GM19438 (cell line): ENCODE measurements around the gene ACD.

ENCODE experiments used
- ATAC-seq: cut with Tn5 transposase; IDR thresholded peaks from one replicate; pipeline ENCODE4 v1.9.1; 2021; ENCODE audit warnings: low read depth; ENCODE audit not compliant: unreplicated experiment

ACD gene

DNA sequence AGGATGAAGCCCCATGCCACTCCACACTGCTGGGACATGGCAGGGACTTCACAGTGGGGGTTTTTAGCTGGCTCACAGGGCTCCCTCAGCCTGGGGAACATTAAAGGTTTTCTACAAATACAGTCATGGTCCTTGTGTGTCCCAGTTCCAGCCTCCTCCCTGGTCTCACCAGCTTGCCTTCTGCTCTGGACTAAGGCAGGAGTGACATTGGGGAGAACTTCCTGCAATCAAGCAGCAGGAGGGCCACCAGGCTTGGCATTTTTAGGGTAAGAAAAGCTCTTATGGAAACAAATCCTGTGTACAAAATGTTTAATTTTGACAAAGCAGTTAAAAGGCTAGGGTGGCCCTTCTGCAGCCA is 2.6 kb upstream of the ACD start:
- ATAC-seq = no peak

- ATAC-seq = no peak
Measured at GRCh38 chr16:67661886-67662652, 2.0 kb upstream of the ACD start.

DNA sequence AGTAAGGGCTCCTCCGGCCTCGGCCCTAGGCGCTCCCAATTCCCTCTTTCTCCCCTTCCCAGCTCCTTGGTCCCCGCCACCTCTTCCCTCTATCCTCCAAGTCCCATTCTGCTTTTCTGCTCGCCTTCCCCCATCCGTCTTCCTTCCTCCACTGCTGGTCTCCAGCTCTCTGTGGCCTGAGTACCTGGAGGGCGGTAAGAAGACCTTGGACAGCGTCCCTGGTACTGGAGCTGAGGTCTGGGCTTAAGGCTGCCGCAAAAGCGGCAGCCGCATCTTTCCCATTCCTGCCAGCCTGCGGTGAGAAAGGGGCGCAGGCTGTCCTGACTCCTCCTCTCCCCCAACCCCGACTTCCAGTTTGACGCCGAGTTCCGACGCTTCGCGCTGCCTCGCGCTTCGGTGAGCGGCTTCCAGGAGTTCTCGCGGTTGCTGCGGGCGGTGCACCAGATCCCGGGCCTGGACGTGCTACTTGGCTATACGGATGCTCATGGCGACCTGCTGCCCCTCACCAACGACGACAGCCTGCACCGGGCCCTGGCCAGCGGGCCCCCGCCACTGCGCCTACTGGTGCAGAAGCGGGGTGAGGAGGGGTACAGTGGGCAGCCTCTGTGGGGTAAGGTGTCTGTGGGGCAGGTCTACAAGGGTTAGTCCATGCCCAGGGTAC is 1.2 kb upstream of the ACD start:
- ATAC-seq = no peak

GRCh38 chr16:67660564-67661028 is 536 bp upstream of the ACD start, which contains the start of gene PARD6A:
Gene PARD6A (plus strand): TSS chr16:67660960. CDS start chr16:67661039, 79 bp downstream.
- peak; percentile 79 for ATAC-seq

DNA sequence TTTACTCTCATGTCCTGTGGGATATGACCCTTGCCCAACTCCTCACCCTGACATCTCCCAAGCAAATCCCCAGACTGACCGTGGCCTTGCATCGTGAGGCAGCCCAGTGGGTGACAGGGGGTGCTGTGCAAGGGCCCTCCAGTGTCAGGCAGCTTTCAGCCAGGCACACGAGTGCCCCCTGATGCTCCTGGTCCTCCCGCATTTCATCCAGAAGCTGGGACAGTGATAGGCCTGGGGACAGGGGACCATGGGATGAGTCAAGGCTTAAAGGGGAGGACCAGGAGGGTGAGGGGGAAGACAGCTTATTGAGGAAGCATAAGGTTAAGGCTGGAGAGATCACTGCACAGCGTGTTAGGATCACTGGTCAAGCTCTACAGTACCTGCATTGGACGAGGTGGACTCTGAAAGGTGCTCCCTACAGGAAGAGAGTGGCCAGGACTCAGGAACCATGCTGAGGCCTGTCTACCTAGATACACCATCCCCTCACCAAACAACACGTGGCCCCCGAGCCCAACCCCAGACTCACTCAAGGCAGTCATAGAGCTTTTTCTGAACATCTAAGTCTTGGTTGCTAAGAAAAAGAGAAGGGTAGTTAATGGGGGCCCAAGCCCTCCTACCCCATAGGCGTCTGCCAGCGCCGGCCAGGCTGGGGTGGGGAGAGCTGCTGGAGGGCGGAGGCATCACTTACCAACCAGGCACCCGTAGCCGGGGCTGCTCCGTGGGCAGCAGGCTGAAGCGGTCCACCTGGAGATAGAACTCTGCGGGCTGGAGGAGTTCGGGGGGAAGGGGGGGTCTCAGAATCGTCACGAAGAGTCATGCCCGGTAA is 998 bp downstream of the ACD start:
- no peak for ATAC-seq

DNA sequence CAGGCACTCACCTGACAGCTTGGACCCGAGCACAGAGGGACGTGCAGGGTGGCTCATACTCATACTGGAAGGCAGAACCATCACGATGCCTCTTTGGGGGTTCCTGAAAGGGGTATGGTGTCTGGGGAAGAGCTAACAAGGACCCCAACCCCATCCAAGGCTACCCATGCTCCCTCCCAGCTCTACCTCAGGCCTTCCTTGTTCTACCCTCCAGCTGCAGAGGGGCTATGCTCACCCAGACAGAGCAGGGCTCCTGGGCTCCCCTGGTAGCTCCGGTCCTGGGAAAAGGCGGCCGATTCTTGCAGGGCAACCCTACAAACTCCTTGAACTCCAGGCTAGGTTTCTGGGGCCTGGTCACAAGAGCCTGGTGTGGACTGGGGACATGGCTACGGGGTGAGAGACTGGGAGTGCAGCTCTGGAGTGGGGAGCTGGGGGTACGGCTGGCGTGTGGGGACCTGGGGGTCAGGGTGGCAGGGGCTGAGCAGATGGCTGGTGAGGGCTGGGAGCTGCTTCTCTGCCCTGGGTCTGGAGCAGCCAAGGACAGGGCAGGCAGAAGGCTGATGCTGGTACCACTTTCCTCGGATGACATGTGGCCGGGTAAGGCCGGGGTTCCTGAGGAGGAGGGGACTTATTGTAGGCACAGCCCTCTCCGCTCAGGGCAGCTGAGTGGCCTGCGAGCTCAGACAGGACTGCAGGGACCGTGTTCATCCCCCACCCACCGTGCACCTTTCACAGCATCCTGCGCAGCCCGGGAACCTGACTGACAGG is 2.1 kb downstream of the ACD start:
- ATAC-seq = no peak

DNA sequence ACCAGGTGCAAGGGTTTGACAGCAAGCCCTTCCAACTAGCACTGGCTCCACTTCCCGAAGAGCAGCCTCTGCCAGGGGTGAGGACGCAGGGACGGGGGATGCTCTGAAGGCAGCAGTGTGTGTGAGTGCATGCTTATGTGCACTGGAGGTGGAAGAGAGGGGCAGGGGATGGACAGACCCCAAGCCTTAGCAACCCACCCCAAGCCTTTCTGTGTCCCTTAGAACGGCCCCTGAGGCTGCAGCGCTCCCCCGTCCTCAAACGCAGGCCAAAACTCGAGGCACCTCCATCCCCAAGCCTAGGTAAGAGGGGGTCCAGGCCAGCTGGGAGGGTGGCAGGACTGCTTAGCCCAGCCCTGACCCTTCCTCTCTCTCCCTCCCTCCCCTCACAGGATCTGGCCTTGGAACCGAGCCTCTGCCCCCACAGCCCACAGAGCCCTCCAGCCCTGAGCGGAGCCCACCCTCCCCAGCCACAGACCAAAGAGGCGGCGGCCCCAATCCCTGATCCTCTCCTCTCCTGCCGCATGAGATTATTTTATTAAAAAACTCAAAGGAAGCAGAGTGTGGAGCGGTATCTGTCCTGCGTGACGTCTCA is 2.9 kb downstream of the ACD start:
- no peak for ATAC-seq

DNA sequence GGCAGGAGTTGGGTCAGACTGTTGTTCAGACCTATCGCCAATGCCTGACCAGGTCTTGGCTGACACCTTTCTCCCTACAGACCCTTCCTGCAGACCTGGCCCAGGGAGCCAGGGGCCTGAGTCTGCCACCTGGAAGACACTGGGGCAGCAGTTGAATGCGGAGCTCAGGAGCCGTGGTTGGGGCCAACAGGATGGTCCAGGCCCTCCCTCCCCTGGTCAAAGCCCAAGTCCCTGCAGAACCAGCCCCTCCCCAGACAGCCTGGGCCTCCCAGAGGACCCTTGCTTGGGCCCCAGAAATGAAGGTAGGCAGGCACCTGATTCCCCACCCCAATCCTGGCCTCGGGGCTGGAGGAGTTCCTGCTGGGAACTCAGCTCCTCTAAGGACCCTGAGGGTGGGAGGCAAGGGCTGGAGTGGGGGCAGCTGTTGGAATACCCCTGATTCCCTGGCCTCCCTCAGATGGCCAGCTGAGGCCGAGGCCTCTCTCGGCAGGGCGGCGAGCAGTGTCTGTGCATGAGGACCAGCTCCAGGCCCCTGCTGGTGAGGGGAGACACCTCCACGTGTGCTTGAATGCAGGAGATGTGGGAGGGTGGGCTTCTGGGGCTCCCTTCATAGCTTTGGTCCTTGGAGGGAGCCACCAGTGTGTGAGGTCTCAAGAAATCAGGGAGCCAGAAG is 3.6 kb downstream of the ACD start:
- no peak for ATAC-seq

DNA sequence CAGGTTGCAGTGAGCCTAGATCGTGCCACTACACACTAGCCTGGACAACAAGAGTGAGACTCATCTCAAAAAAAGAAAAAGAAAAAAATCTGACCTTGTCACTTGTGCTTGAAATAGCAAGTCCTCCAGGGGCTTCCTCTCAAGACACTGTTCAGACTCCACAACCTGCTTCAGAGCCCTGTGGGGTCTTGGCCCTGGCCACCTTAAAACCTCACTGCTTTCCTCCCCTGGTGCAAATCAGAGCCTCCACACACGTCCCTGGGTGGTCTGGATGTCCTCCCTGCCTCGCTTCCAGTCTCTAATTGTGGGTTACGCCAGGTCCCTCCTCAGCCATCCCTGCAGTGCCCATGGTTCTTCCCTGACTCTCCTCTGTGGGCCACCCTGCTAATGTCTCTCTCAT is 4.7 kb downstream of the ACD start:
- no peak for ATAC-seq

- ATAC-seq = no peak
Measured at GRCh38 chr16:67654403-67654911, 5.6 kb downstream of the ACD start.

DNA sequence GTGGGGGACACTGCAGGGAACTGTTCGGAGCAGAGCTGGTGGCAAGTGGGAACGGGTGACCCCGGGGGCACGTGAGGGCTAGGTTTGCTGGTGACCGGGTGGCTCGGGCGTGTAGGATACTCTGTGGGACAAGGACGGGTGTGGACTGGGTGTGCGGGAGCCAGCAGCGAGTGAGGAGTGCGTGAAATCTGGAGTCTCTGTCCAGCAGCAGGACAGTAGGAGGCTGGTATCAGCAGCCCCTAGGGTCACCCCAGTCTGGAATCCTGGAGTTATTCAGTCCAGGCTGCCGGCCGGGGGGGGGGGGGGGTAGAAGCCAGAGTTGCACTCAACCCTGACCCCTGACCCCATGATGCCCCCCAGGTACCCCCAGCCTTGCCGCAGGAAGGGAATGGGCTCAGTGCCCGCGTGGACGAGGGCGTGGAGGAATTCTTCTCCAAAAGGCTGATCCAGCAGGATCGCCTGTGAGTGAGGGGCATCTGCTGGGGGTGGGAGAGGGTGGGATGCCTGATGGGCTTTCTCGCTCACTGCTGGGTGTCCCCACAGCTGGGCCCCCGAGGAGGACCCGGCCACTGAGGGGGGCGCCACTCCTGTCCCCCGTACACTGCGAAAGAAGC is 6.2 kb downstream of the ACD start:
- no peak for ATAC-seq

DNA sequence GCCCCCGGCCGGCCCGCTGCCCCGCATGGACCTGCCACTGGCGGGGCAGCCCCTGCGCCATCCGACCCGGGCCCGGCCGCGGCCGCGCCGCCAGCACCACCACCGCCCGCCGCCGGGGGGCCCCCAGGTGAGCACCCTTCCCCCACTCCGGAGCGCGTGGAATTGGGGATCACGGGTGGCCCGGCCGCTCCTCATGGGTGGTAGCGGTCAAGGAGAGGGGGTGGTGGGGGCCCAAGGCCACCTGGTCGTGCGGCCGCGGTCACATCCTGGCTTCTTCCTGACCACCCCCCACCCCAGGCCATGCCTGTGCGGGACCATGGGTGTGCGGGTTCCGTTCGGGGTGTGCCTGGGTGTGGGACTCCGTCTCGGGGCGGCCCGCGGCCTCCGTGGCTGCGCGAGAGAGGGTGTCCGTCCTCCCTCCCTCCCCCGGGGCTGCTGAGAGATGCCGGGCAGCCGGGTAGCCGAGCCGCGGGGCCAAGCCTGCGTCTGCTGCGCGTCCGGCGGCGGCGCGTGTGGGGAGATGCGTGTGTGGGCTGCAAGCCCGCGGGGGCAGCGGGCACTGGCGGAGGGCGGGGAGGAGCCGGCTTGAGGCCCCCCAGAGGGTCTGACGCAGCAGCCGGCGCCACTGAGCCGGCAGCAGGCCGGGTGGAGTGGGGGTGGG is 6.8 kb downstream of the ACD start:
- no peak for ATAC-seq

DNA sequence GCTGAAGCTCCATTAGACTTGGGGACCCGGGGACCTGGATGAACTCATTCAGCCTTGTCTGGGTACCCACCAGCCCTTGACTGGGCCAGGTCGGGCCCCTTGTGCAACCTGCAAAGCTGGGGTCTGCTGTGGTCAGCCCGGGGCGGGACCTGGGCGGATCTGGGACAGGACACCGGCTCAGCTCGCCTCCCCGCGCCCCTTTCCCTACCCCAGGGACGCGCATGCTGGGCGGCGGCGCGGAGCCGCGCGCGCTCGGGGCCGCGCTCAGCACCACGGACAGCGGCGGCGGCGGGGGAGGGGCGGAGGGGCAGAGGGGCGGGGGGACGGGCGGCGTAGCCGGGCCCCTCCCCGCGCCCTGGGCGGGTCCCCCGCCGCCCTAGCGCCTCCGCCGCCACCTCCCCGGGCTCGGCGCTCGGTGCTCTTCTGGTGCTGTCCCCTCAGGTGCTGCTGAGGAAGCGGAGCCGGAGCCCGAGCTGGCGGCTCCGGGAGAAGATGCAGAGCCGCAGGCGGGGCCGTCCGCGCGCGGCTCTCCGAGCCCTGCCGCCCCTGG is 7.4 kb downstream of the ACD start:
- no peak for ATAC-seq

DNA sequence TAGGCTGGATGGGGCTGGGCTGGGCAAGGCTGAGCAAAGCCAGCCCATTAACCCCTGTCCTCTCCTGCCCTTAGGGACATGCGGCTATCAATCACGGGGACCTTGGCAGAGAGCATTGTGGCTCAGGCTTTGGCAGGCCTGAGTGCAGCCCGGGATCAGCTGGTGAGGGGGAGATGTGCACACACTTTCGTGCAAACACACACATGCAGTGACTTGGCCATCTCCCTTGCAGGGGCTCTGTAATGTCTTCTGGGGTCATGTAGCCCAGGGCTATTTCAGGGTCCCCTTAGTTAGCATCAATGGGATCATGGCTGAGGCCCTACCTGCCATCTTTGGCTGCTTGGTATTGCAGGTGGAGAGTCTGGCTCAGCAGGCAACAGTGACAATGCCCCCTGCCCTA is 8.2 kb downstream of the ACD start:
- ATAC-seq = no peak

- no peak for ATAC-seq
Measured at GRCh38 chr16:67651039-67651438, 9.0 kb downstream of the ACD start.

DNA sequence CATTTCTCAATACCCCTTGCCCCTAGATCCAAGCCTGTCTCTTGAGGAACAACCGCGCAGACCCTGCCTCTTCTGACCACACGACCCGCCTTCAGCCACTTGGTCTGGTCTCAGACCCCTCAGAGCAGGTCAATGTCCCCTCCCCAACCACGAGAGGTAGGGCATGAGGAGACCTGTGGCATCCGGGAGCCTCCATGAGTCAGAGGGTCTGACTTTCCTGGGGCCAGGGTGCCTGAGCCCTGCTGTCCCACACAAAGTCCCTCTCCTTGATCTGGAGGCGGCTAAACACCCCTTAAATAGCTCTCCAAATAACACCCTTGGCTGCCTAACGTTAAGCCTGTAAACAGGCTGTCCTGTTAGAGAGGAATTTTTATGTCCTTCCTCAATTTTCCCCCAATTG is 10.0 kb downstream of the ACD start:
- ATAC-seq = no peak

DNA sequence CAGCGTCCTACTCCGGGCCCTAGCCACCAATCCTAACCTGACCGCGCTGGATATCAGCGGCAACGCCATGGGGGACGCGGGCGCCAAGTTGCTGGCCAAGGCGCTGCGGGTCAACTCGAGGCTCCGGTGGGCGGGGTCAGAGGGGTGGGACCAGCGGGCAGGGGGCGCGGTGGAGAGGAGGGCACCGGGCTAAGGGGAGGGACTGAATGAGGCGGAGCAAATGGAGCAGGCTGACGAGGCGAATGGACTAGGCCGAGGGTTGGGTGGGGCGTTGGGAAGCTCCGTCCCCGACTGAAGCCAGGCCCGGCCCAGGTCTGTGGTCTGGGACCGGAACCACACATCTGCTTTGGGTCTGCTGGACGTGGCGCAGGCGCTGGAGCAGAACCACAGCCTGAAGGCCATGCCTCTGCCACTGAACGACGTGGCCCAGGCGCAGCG is 10.5 kb downstream of the ACD start:
- no peak for ATAC-seq

DNA sequence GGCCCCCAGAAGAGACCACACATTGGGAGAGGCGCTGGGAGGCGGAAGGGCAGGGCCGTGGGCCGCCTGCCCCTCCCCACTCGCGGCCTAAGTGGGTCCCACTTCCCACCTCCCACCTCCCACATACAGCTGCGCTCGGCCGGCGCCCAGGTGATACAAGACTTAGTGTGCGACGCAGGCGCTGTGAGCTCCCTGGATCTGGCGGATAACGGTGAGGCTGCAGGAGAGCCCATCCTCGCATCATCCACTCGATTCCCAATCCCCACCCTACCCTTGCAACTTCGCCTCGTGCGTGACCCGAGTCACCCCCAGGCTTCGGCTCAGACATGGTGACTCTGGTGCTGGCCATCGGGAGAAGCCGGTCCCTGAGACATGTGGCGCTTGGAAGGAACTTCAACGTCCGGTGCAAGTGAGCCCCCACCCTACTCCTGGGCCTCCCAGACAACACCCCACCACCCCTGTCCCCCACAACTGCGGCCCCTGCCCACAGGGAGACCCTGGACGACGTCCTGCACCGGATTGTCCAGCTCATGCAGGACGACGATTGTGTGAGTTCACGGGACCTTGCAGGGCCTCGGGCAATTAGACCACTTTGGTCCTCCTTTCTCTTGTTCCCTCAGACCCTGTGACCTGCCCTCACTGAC is 11.2 kb downstream of the ACD start:
- ATAC-seq = no peak
